Ramos (cell line): ENCODE measurements around the gene MOAP1.
"Not testable (repeated sequence)": the region's sequence is repeated elsewhere in the genome, so short reads cannot be mapped to it uniquely, and the experiment has no call there.

Experiments
- in situ Hi-C: fragments of 300-500 bp; cut with MboI; formaldehyde crosslinking; loops from one replicate; pipeline ENCODE4 v1.14.3; 2022; ENCODE audit warnings: low sequenced_read_pairs; ENCODE audit not compliant: unreplicated experiment

MOAP1 gene

GRCh38 chr14:93186466-93186865, 1.8 kb upstream of the MOAP1 start:
- in situ Hi-C loops: no loop called here

GRCh38 chr14:93185349-93185720, 638 bp upstream of the MOAP1 start:
- in situ Hi-C loops: no loop called here

GRCh38 chr14:93183596-93184317, 940 bp downstream of the MOAP1 start:
- in situ Hi-C loops: no loop called here

- in situ Hi-C loops: no loop called here
Measured at GRCh38 chr14:93175492-93175891, 9.2 kb downstream of the MOAP1 start.

- in situ Hi-C loops: not testable (repeated sequence)
Measured at GRCh38 chr14:93174731-93175130, 10.0 kb downstream of the MOAP1 start.

GRCh38 chr14:93173943-93174395, 10.7 kb downstream of the MOAP1 start:
- in situ Hi-C loops: no loop called here

- in situ Hi-C loops: no loop called here
Measured at GRCh38 chr14:93171376-93171775, 13.3 kb downstream of the MOAP1 start.

- in situ Hi-C loops: not testable (repeated sequence)
Measured at GRCh38 chr14:93170141-93170540, 14.6 kb downstream of the MOAP1 start.

- in situ Hi-C loops: not testable (repeated sequence)
Measured at GRCh38 chr14:93169619-93170018, 15.1 kb downstream of the MOAP1 start.

- in situ Hi-C loops: not testable (repeated sequence)
Measured at GRCh38 chr14:93168610-93169009, 16.1 kb downstream of the MOAP1 start.

GRCh38 chr14:93165271-93166265, 19.1 kb downstream of the MOAP1 start:
- in situ Hi-C loops: not testable (repeated sequence)

GRCh38 chr14:93163564-93163963, 21.1 kb downstream of the MOAP1 start:
- in situ Hi-C loops: no loop called here

GRCh38 chr14:93161411-93161940, 23.2 kb downstream of the MOAP1 start:
- in situ Hi-C loops: no loop called here

- in situ Hi-C loops: no loop called here
Measured at GRCh38 chr14:93160353-93160801, 24.3 kb downstream of the MOAP1 start.

- in situ Hi-C loops: not testable (repeated sequence)
Measured at GRCh38 chr14:93159625-93160352, 24.9 kb downstream of the MOAP1 start.

- in situ Hi-C loops: not testable (repeated sequence)
Measured at GRCh38 chr14:93158349-93158748, 26.3 kb downstream of the MOAP1 start.

GRCh38 chr14:93156693-93157369, 27.9 kb downstream of the MOAP1 start:
- in situ Hi-C loops: no loop called here

- in situ Hi-C loops: no loop called here
Measured at GRCh38 chr14:93155667-93156066, 29.0 kb downstream of the MOAP1 start.

GRCh38 chr14:93153121-93153520, 31.6 kb downstream of the MOAP1 start:
- in situ Hi-C loops: no loop called here
